ENCODE measurements around the gene LRRC49.

Gene LRRC49

GRCh38 chr15:70880781-70881180 lies 11.8 kb upstream of the LRRC49 start:
- DNase-seq (ENCODE audit: low read depth in 2 of 2) = peak in 1 of 2 donors; percentile 65
- no peak for TF ChIP-seq CTCF (IDR thresholded peaks at IDR 0.05; ENCODE audit: low read depth, low read length)
- H3K4me3 ChIP-seq (replicated peaks in 1 of 2; ENCODE audit: low read depth in 2 of 2, low read length in 2 of 2) = no peak overlapping the region

- no peak for TF ChIP-seq CTCF (IDR thresholded peaks at IDR 0.05; ENCODE audit: low read depth, low read length)
- no peak overlapping the region for H3K4me3 ChIP-seq (replicated peaks in 1 of 2; ENCODE audit: low read depth in 2 of 2, low read length in 2 of 2)
- no peak for DNase-seq (ENCODE audit: low read depth in 2 of 2)
Measured at GRCh38 chr15:70882361-70882760, 10.3 kb upstream of the LRRC49 start.

GRCh38 chr15:70892912-70893560 lies 410 bp downstream of the LRRC49 start:
- peak; percentile 82 to 83 for DNase-seq (ENCODE audit: low read depth in 2 of 2)
- TF ChIP-seq CTCF (IDR thresholded peaks at IDR 0.05; ENCODE audit: low read depth, low read length) = peak; percentile 74
- peak overlapping the region; percentile 81 to 83 for H3K4me3 ChIP-seq (replicated peaks in 1 of 2; ENCODE audit: low read depth in 2 of 2, low read length in 2 of 2)

GRCh38 chr15:70902107-70902506 lies 9.5 kb downstream of the LRRC49 start:
- DNase-seq (ENCODE audit: low read depth in 2 of 2) = peak; percentile 75 to 92
- H3K4me3 ChIP-seq (replicated peaks in 1 of 2; ENCODE audit: low read depth in 2 of 2, low read length in 2 of 2) = no peak overlapping the region
- no peak for TF ChIP-seq CTCF (IDR thresholded peaks at IDR 0.05; ENCODE audit: low read depth, low read length)

GRCh38 chr15:70906842-70907241 lies 14.2 kb downstream of the LRRC49 start:
- H3K4me3 ChIP-seq (replicated peaks in 1 of 2; ENCODE audit: low read depth in 2 of 2, low read length in 2 of 2) = no peak overlapping the region
- no peak for TF ChIP-seq CTCF (IDR thresholded peaks at IDR 0.05; ENCODE audit: low read depth, low read length)
- peak; percentile 54 to 73 for DNase-seq (ENCODE audit: low read depth in 2 of 2)

GRCh38 chr15:70907784-70908471 lies 15.3 kb downstream of the LRRC49 start:
- peak; percentile 41 for TF ChIP-seq CTCF (IDR thresholded peaks at IDR 0.05; ENCODE audit: low read depth, low read length)
- no peak for DNase-seq (ENCODE audit: low read depth in 2 of 2)
- no peak overlapping the region for H3K4me3 ChIP-seq (replicated peaks in 1 of 2; ENCODE audit: low read depth in 2 of 2, low read length in 2 of 2)

Data from cardiac fibroblast (primary cell).